Upper lobe of left lung (tissue), 6 donors: ENCODE data around the gene TTC28. TPM values are rescaled to one million over a fixed set of nuclear protein-coding genes. Genes with fewer than 3 reads are reported as not detected.

Experiments
- ATAC-seq, 2 donors: fragments of 200-7000 bp; cut with Tn5 transposase; one replicate each; pipeline ENCODE4 v1.9.1; 2022; ENCODE audit warnings: mild to moderate bottlenecking in 2 of 2, moderate library complexity in 2 of 2; ENCODE audit not compliant: low FRiP score in 2 of 2
- DNase-seq, 2 donors: peaks; one replicate each; pipeline ENCODE4 v3.0.0-alpha.2; 2019 to 2020
- H3K27ac ChIP-seq, 4 donors: fragments of 200-600 bp; sonication (generic); one replicate each; pipeline ENCODE4 v1.5.1; 2016 to 2019
- H3K27me3 ChIP-seq, 4 donors: fragments of 200-600 bp; sonication (generic); one replicate each; pipeline ENCODE4 v1.5.1; 2017 to 2019
- H3K36me3 ChIP-seq, 4 donors: fragments of 200-600 bp; sonication (generic); one replicate each; pipeline ENCODE4 v1.5.1; 2016 to 2019
- H3K4me1 ChIP-seq, 4 donors: fragments of 200-600 bp; sonication (generic); one replicate each; pipeline ENCODE4 v1.5.1; 2018 to 2019
- H3K4me3 ChIP-seq, 4 donors: fragments of 200-600 bp; sonication (generic); one replicate each; pipeline ENCODE4 v1.5.1; 2017 to 2019; ENCODE audit warnings: mild to moderate bottlenecking in 2 of 4, moderate library complexity in 1 of 4
- H3K9me3 ChIP-seq, 4 donors: fragments of 200-600 bp; sonication (generic); one replicate each; pipeline ENCODE4 v1.5.1; 2018 to 2019
- EP300 ChIP-seq, 4 donors: sonication (generic); formaldehyde crosslinking; IDR thresholded peaks; one replicate each; pipeline ENCODE4 v1.5.1; 2017; ENCODE audit warnings: antibody characterized with exemption in 4 of 4, control low read depth in 2 of 4
- POLR2A ChIP-seq, 4 donors: fragments of 450-650 bp; IDR thresholded peaks; one replicate each; pipeline ENCODE4 v1.5.1; 2016 to 2017; ENCODE audit warnings: antibody characterized with exemption in 4 of 4, mild to moderate bottlenecking in 2 of 4
- POLR2AphosphoS5 ChIP-seq, 2 donors: sonication (generic); formaldehyde crosslinking; IDR thresholded peaks; one replicate each; pipeline ENCODE4 v1.5.1; 2017; ENCODE audit warnings: antibody characterized with exemption in 2 of 2
- WGBS, 2 donors: methylation state at CpG; one replicate each; pipeline ENCODE4 v1.1.5; 2017 to 2018; 5-methylcytosine and 5-hydroxymethylcytosine counted together
- total RNA-seq, 6 donors: library from RNA; depleted of rRNA in 4 of 6; stranded (reverse); fragments of >200 nt in 4 of 6; gene quantifications; one replicate each; pipeline versions ENCODE4 v1.1.0 to v1.2.1, GENCODE V29; 2016 to 2021
- TF ChIP-seq, protein P1 (sequence below), 6 experiments: fragments of 450-650 bp in 4 of 6; fragments of 200-600 bp in 2 of 6; sonication (generic) in 2 of 6; IDR thresholded peaks; one replicate each; pipeline ENCODE4 v1.5.1; 2016 to 2019; ENCODE audit warnings: antibody characterized with exemption in 6 of 6
- donor health status: DM: no; HTN: no; CAD: no; lungs with moderate emphysema.
- donor health status: DM: no; HTN: yes; CAD: no; lungs with severe emphysema.

TTC28 gene
- total RNA-seq, 6 donors from 2014 or later: 30.1 to 69.4 (median 41.4) TPM

DNA sequence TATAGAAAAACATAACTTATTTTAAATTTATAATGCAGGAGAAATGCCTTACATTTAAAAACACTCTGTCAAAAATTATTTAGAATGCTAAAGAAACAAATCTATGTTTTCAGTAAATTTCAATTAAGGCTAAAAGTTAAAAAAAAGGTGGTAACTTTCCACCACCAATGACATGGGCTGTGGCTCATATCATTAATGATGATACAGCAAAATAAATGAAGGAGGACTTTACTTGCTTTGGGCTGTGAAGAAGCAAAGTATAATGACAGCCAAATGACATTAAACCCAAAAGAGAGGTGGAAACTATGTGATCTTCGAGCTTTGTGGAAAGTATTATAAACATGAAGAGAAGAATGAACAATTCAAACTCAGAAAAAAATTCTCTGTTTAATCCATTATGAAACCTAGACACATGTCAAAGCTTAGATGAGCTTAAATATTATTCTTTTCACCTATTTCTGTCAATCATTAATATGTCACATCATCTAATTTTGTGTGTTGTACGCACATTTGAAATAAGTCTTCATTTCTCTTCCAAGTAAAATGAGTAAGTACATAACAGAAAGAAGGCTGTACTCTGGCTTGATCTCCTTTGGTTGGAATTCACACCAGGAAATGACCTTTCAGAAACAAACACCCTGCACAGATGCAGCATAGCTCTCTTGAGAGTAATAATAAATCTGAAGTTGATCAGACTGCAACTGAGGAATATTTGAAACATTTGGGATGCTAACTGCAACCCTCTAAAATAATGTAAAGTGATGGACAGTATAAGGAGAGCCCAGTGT, 265.8 kb downstream of the TTC28 start:
- no peaks in the 10 kb centered on the region for H3K27me3 ChIP-seq
- DNase-seq: no peak
- H3K4me1 ChIP-seq: peaks cover 0 to 16% (median 10%) of the 10 kb centered on the region in 4 donors
- no peak overlapping the region for H3K4me3 ChIP-seq
- no peaks in the 10 kb centered on the region for H3K9me3 ChIP-seq
- no peaks in the 10 kb centered on the region for H3K36me3 ChIP-seq
- 45 to 47% methylated on average over 2 of the region's 2 CpGs for WGBS, 2 donors
- ATAC-seq: no peak
- H3K27ac ChIP-seq: no peak overlapping the region
- TF ChIP-seq EP300 (IDR thresholded peaks at IDR 0.05) (no peak), POLR2A (IDR thresholded peaks at IDR 0.05) (no peak), POLR2AphosphoS5 (IDR thresholded peaks at IDR 0.05) (no peak)
- TF ChIP-seq, protein P1, sequence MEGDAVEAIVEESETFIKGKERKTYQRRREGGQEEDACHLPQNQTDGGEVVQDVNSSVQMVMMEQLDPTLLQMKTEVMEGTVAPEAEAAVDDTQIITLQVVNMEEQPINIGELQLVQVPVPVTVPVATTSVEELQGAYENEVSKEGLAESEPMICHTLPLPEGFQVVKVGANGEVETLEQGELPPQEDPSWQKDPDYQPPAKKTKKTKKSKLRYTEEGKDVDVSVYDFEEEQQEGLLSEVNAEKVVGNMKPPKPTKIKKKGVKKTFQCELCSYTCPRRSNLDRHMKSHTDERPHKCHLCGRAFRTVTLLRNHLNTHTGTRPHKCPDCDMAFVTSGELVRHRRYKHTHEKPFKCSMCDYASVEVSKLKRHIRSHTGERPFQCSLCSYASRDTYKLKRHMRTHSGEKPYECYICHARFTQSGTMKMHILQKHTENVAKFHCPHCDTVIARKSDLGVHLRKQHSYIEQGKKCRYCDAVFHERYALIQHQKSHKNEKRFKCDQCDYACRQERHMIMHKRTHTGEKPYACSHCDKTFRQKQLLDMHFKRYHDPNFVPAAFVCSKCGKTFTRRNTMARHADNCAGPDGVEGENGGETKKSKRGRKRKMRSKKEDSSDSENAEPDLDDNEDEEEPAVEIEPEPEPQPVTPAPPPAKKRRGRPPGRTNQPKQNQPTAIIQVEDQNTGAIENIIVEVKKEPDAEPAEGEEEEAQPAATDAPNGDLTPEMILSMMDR (IDR thresholded peaks at IDR 0.05): no peak

DNA sequence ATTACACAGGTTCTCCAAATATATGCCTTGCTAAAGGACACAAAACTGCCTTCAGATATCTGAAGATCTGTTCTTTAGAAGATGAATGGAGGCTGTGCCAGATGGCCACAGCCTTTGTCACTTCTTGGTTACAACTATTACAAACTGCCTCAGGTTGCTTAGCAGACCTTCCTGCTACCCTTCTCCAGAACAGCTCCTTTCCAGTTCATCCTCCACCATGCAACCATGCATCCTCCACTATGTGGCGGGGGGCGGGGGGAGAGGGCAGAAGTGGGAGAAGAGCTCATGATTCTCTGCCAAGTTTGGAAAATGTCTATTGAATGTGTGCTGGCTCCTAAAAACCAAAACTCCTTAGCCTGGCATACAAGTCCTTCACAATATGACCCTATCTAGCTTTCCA, 267.5 kb downstream of the TTC28 start:
- H3K4me1 ChIP-seq: peaks cover 0 to 15% (median 10%) of the 10 kb centered on the region in 4 donors
- no peak for TF ChIP-seq POLR2AphosphoS5 (IDR thresholded peaks at IDR 0.05)
- TF ChIP-seq, protein P1 (IDR thresholded peaks at IDR 0.05): no peak
- no peak for TF ChIP-seq POLR2A (IDR thresholded peaks at IDR 0.05)
- no peak for TF ChIP-seq EP300 (IDR thresholded peaks at IDR 0.05)
- no peaks in the 10 kb centered on the region for H3K9me3 ChIP-seq
- H3K36me3 ChIP-seq: no peaks in the 10 kb centered on the region
- H3K4me3 ChIP-seq: no peak overlapping the region
- no peak overlapping the region for H3K27ac ChIP-seq
- H3K27me3 ChIP-seq: no peaks in the 10 kb centered on the region
- DNase-seq (no peak), ATAC-seq (no peak)
- WGBS, 2 donors: 86 to 92% methylated on average over 2 of the region's 2 CpGs

- DNase-seq: no peak
- Histone ChIP-seq H3K4me1 (peaks cover 0 to 15% (median 10%) of the 10 kb centered on the region in 4 donors), H3K36me3 (no peaks in the 10 kb centered on the region), H3K27ac (no peak overlapping the region), H3K27me3 (no peaks in the 10 kb centered on the region), H3K9me3 (no peaks in the 10 kb centered on the region), H3K4me3 (no peak overlapping the region)
- WGBS, 2 donors: 79 to 82% methylated on average over 4 of the region's 4 CpGs
- TF ChIP-seq, protein P1 (IDR thresholded peaks at IDR 0.05): no peak
- TF ChIP-seq EP300 (IDR thresholded peaks at IDR 0.05) (no peak), POLR2A (IDR thresholded peaks at IDR 0.05) (no peak), POLR2AphosphoS5 (IDR thresholded peaks at IDR 0.05) (no peak)
- ATAC-seq: no peak
Measured at GRCh38 chr22:28411125-28411524, 268.5 kb downstream of the TTC28 start.

DNA sequence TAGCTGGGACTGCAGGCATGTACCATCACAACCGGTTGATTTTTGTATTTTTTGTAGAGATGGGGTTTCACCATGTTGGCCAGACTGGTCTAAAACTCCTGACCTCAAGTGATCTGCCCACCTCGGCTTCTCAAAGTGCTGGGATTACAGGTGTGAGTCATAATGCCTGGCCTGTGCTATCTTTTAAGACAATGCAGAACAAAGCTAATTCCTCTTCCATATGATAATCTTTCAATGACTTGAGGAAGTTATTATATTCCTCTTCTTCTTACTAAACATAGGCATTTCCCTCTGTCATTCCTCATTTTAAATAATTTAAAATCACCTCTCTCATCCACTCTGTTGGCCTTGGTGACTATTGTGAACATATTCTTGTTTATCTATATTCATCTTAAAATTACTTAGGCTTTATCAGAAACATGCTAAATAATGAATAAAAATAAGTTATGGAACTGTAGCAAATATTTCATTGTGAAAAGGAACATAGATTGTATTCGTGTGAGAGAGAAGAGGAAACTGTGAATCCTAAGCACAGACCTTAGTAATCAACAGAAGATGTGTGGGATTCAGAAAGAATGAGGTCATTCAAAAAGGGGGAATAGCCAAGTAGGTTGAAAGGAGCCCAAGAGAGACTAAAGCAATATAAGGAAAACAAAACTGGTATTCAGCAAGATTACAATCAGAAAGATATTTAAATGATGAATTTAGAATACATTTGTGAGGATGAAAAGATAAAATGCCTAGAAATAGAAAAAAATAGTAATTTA, 269.4 kb downstream of the TTC28 start:
- no peaks in the 10 kb centered on the region for H3K36me3 ChIP-seq
- no peaks in the 10 kb centered on the region for H3K9me3 ChIP-seq
- H3K4me3 ChIP-seq: no peak overlapping the region
- H3K27ac ChIP-seq: no peak overlapping the region
- ATAC-seq (peak in 1 of 2 donors; percentile 76), DNase-seq (no peak)
- 62 to 63% methylated on average over 3 of the region's 3 CpGs for WGBS, 2 donors
- no peaks in the 10 kb centered on the region for H3K27me3 ChIP-seq
- no peak for TF ChIP-seq POLR2AphosphoS5 (IDR thresholded peaks at IDR 0.05)
- no peak for TF ChIP-seq EP300 (IDR thresholded peaks at IDR 0.05)
- TF ChIP-seq POLR2A (IDR thresholded peaks at IDR 0.05): no peak
- TF ChIP-seq, protein P1 (IDR thresholded peaks at IDR 0.05): no peak
- peaks cover 0 to 15% (median 10%) of the 10 kb centered on the region in 4 donors for H3K4me1 ChIP-seq
